Esophagus squamous epithelium (tissue), 5 donors: ENCODE data around the gene VPS16. TPM values are rescaled to one million over a fixed set of nuclear protein-coding genes. Genes with fewer than 3 reads are reported as not detected.

ENCODE experiments used
- DNase-seq: peaks from one replicate; lab custom pipeline; 2025; lab: John Stamatoyannopoulos, UW
- H3K27ac ChIP-seq, 4 donors: fragments of 200-600 bp; sonication (generic); one replicate each; pipeline ENCODE4 v1.5.1; 2016 to 2019; ENCODE audit warnings: mild to moderate bottlenecking in 1 of 4
- H3K27me3 ChIP-seq, 4 donors: fragments of 200-600 bp; sonication (generic); 1 replicate in 3 of 4; 2 replicates in 1 of 4; pipeline versions ENCODE4 v1.5.1 to v1.6.0; 2017 to 2021; ENCODE audit warnings: antibody characterized with exemption in 1 of 4
- H3K36me3 ChIP-seq, 3 donors: fragments of 200-600 bp; sonication (generic); one replicate each; pipeline ENCODE4 v1.5.1; 2016 to 2019
- H3K4me1 ChIP-seq, 3 donors: fragments of 200-600 bp; sonication (generic); one replicate each; pipeline ENCODE4 v1.5.1; 2017 to 2019
- H3K4me3 ChIP-seq, 4 donors: fragments of 200-600 bp; sonication (generic); 1 replicate in 3 of 4; 2 replicates in 1 of 4; pipeline ENCODE4 v1.5.1; 2016 to 2019; ENCODE audit warnings: mild to moderate bottlenecking in 2 of 4, moderate library complexity in 1 of 4
- H3K9me3 ChIP-seq, 3 donors: fragments of 200-600 bp; sonication (generic); one replicate each; pipeline ENCODE4 v1.5.1; 2016 to 2019
- POLR2A ChIP-seq, 4 donors: fragments of 450-650 bp; IDR thresholded peaks; one replicate each; pipeline ENCODE4 v1.6.1; 2017; ENCODE audit warnings: antibody characterized with exemption in 4 of 4, mild to moderate bottlenecking in 4 of 4, moderate library complexity in 3 of 4
- WGBS, 2 donors: methylation state at CpG; one replicate each; pipeline ENCODE4 v1.1.5; 2018; 5-methylcytosine and 5-hydroxymethylcytosine counted together
- intact Hi-C: fragments of 100-400 bp; cut with DNase I; formaldehyde crosslinking; loops from one replicate; pipeline ENCODE4 v1.15.0; 2022
- total RNA-seq, 4 donors: library from RNA; depleted of rRNA; stranded (reverse); fragments of >200 nt; gene quantifications; one replicate each; pipeline ENCODE4 v1.1.0, GENCODE V29; 2016
- TF ChIP-seq, protein P1 (sequence below), 6 experiments: fragments of 450-650 bp in 4 of 6; fragments of 200-600 bp in 2 of 6; sonication (generic) in 2 of 6; IDR thresholded peaks; one replicate each; pipeline ENCODE4 v1.5.1; 2016 to 2019; ENCODE audit warnings: antibody characterized with exemption in 6 of 6, mild to moderate bottlenecking in 4 of 6, moderate library complexity in 4 of 6
- donor health status: DM: yes; HTN: yes; CAD: no.

Gene VPS16
- total RNA-seq, 4 donors from 2014 or later: 20.9 to 36.7 (median 28.5) TPM

DNA sequence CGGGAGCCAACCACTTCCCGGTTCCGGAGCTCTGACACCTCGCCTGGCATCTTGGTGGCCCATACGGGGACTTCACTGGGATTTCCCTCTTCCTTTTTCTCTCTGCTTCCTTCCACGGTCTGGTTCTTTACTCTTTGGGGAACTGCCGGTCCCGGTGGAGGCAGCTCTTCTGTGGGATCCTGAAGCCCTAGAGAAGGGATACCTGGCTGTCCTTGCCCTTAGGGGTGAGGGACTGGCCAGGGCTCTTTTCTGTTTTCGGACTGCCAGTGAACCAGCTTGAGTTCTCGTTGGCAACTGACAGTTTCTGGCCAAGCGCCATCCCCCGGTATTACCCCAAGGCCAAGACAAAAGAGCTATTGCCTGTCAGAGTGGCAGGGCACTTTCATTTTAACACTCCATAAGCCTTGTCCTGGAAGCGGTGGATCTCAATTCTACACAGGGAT, 39.2 kb upstream of the VPS16 start:
- TF ChIP-seq, protein P1, sequence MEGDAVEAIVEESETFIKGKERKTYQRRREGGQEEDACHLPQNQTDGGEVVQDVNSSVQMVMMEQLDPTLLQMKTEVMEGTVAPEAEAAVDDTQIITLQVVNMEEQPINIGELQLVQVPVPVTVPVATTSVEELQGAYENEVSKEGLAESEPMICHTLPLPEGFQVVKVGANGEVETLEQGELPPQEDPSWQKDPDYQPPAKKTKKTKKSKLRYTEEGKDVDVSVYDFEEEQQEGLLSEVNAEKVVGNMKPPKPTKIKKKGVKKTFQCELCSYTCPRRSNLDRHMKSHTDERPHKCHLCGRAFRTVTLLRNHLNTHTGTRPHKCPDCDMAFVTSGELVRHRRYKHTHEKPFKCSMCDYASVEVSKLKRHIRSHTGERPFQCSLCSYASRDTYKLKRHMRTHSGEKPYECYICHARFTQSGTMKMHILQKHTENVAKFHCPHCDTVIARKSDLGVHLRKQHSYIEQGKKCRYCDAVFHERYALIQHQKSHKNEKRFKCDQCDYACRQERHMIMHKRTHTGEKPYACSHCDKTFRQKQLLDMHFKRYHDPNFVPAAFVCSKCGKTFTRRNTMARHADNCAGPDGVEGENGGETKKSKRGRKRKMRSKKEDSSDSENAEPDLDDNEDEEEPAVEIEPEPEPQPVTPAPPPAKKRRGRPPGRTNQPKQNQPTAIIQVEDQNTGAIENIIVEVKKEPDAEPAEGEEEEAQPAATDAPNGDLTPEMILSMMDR (IDR thresholded peaks at IDR 0.05): no peak
- no peak for TF ChIP-seq POLR2A (IDR thresholded peaks at IDR 0.05)
- H3K27me3 ChIP-seq: peaks cover 8 to 100% (median 20%) of the 10 kb centered on the region in 4 donors
- H3K9me3 ChIP-seq: no peaks in the 10 kb centered on the region
- no peaks in the 10 kb centered on the region for H3K36me3 ChIP-seq
- peaks cover 13 to 49% (median 19%) of the 10 kb centered on the region in 3 donors for H3K4me1 ChIP-seq
- peak overlapping the region in 2 of 4 donors; percentile 26 to 62 for H3K4me3 ChIP-seq
- WGBS, 2 donors: 4 to 10% methylated on average over 8 to 10 of the region's 13 CpGs
- no peak for DNase-seq
- no peak overlapping the region for H3K27ac ChIP-seq
- intact Hi-C loops: no loop called here

DNA sequence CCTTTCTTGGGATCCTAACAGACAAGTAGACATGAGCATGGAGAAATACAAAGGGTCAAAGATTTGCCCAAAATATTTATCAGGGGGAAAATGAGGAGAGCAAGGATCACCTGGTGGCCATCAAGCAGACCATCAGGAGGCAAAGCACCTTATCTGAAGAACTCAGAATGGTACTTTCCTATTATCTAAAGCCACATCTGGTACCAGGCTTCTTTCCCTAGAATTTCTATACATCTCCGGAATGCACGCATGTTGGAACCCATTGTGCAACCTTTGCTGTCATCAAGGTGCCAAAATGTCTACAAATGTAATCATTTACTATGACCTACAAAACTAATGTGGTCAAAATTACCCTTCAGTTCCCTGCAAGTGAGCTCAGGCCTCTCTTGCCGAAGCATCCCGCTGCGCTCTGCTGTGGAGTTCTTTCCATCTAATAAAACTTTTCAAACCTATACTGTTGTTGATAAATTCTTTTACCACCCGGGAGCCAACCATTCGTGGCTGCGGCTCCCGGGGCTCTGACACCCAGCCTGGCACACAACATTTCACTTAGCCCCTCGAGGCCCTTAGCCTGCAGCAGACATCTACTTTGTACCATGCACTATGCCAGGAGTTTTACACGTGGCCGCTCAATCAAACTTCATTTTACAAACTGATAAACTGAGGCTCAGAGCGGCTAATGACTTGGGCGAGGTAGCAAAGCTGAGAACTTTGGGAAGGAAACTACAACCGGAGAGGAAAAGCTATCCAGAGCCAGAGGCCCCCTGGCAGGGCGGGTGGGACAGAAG, 36.3 kb upstream of the VPS16 start:
- WGBS, 2 donors: 58 to 69% methylated on average over 14 to 16 of the region's 16 CpGs
- Histone ChIP-seq H3K27ac (no peak overlapping the region), H3K9me3 (no peaks in the 10 kb centered on the region), H3K36me3 (no peaks in the 10 kb centered on the region), H3K27me3 (peaks cover 8 to 97% (median 20%) of the 10 kb centered on the region in 4 donors), H3K4me3 (no peak overlapping the region), H3K4me1 (peaks cover 13 to 36% (median 16%) of the 10 kb centered on the region in 3 donors)
- intact Hi-C loops: no loop called here
- TF ChIP-seq POLR2A (IDR thresholded peaks at IDR 0.05): no peak
- TF ChIP-seq, protein P1 (IDR thresholded peaks at IDR 0.05): no peak
- no peak for DNase-seq

DNA sequence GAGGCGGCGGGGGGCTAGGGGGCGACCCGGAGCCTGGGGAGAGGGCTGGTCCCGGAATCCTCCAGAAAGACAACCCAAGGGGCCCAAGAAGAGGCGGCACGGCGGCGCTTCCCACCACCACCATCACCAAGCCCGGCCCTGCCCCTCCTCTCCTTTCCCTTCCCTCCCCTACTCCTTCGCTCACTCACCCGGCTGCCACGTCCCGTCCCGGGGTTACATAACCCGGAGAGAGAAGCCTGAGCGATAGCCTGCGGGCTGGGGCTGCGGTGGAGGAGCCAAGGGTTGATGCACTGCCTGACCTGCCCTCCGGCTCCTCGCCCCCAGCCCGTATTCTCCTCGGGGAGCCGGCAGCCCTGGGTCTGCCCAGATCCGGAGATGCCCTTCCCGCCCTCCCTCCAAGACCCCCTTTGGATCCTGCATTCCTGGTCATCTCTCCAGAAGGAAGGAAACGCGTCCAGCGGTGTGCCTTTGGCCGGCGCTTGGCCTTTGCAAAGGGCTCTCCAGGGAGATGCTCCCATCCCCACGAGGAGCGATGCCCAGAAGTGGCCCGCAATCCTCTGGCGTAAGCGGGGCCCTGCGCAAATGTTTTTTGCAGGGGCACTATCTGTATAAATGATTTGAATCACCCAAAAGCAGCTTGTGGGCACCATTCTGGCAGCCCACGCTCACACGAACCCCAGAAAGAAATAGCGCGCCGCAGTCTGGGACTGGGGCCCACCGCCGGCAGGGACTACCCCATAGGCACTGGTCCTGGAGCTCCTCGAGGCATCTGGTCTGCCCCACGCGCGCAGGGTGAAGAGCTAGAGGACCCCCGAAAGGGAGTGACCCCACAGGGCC, 35.5 kb upstream of the VPS16 start:
- no peak for DNase-seq
- no peaks in the 10 kb centered on the region for H3K9me3 ChIP-seq
- no peak overlapping the region for H3K4me3 ChIP-seq
- peaks cover 5 to 28% (median 9%) of the 10 kb centered on the region in 3 donors for H3K4me1 ChIP-seq
- peaks cover 8 to 95% (median 18%) of the 10 kb centered on the region in 4 donors for H3K27me3 ChIP-seq
- TF ChIP-seq POLR2A (IDR thresholded peaks at IDR 0.05): no peak
- TF ChIP-seq, protein P1 (IDR thresholded peaks at IDR 0.05): no peak
- H3K27ac ChIP-seq: no peak overlapping the region
- no peaks in the 10 kb centered on the region for H3K36me3 ChIP-seq
- WGBS, 2 donors: 14 to 29% methylated on average over 15 to 23 of the region's 49 CpGs
- intact Hi-C loops: no loop called here

DNA sequence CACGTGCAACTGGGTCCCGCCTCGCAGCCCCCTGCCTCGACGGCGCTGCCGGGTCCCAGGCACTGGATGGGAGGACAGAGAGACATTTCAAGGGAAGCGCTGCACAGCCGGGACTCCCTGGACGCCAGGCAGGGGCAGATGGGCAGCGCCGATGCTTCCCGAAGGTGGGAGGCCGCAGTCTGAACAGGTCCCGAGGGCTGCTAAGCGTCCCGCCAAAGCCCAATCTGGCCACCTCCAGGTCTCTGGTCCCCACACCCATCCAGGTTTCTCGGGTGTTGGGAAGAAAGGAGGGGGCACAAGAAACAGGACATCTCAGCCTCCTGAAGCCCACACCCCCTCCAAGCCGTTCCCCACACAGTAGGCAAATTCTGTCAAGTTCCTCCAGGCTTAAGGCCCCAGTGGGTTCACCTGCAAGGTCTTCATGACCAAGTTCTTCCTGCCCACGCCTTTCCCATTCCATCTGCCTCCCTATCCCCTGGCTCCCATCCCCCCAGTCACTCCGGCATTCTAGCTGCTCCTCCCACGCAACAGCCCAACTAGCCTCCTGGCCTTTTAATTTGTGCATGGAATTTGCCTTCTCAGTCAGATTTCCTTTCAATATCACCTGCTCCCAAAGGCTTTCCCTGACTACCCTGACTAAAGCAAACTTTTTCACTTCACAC, 34.7 kb upstream of the VPS16 start:
- 33 to 45% methylated on average over 12 to 14 of the region's 22 CpGs for WGBS, 2 donors
- Histone ChIP-seq H3K36me3 (no peaks in the 10 kb centered on the region), H3K27me3 (peaks cover 8 to 95% (median 13%) of the 10 kb centered on the region in 4 donors), H3K4me3 (no peak overlapping the region), H3K9me3 (no peaks in the 10 kb centered on the region), H3K4me1 (peaks cover 0 to 21% (median 1%) of the 10 kb centered on the region in 3 donors), H3K27ac (no peak overlapping the region)
- TF ChIP-seq, protein P1 (IDR thresholded peaks at IDR 0.05): no peak
- TF ChIP-seq POLR2A (IDR thresholded peaks at IDR 0.05): no peak
- DNase-seq: no peak
- intact Hi-C loops: no loop called here
